IPS-18c (cell line): ENCODE data around the gene PDK3.

Experiments
- H3K4me3 ChIP-seq: 2 replicates; pipeline ENCODE4 v1.7.0; 2013; ENCODE audit warnings: low read depth, mild to moderate bottlenecking, low read length, moderate library complexity; ENCODE audit not compliant: insufficient read depth
- H3K9me3 ChIP-seq: one replicate; pipeline ENCODE4 v1.6.1; 2013; ENCODE audit warnings: mild to moderate bottlenecking, low read length, moderate library complexity; ENCODE audit not compliant: control insufficient read depth, insufficient read depth

The PDK3 gene

DNA sequence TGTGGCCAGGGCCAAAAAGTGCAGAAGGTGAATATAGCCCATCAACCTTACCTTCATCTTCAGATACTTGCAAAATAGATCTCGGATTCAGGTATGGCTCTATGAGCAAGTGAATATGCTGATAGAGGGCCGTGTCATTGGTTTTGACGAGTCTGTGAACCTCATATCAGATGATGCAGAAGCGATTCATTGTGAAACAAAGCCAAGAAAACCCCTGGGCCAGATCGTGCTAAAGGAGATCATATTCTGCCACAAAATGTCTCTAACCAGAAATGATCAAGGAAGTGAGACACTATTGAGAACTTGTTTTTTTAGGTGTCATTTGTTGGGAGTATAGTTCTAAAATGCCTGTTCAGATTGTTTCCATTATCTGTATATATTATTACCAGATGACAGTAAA lies 48.3 kb downstream of the PDK3 start:
- no peaks in the 10 kb centered on the region for H3K9me3 ChIP-seq
- no peak overlapping the region for H3K4me3 ChIP-seq

DNA sequence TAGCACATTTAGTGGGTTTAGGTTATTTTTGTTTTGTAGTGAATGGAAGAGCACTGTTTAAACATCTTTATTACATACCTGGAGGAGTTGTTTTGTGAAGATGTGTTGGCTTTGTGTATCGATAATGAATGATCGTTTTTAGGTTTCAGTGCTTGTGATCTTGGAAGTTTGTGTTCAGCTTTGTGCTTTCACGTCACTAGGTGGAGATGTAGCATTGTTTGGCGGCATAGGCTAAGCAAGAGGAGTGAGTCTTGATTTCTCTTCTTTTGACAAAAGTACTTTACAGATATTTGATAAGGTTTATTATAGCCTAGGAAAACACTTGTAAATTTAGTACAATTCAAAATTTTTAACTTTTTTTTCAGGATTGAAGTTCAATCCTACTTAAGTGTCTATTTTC lies 50.4 kb downstream of the PDK3 start:
- Histone ChIP-seq H3K9me3 (no peaks in the 10 kb centered on the region), H3K4me3 (no peak overlapping the region)

GRCh38 chrX:24520472-24520871 lies 55.4 kb downstream of the PDK3 start:
- H3K9me3 ChIP-seq: no peaks in the 10 kb centered on the region

GRCh38 chrX:24525455-24525854 lies 60.4 kb downstream of the PDK3 start:
- Histone ChIP-seq H3K9me3 (no peaks in the 10 kb centered on the region), H3K4me3 (no peak overlapping the region)

More at GRCh38 chrX:24520472-24520871, 55.4 kb downstream of the PDK3 start:
- H3K4me3 ChIP-seq: no peak overlapping the region

DNA sequence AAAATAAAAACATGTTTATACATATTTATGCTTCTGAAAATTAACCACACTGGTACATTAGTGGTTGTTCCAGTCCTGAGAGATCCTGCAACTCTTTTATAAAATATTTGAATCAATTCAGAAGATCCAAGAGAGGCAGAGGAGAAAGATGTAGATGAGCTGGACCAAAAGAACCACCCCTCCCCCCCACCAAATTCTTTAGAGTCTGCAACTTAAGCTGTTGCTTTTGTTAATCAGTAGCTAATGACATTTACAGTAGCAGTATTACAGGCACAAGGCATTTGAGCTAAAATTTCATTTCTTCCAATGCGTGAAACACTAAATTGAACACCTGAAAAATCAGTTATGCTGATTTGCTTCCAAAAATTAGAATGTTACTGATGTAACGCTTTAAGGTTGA lies 61.5 kb downstream of the PDK3 start:
- Histone ChIP-seq H3K4me3 (no peak overlapping the region), H3K9me3 (no peaks in the 10 kb centered on the region)

DNA sequence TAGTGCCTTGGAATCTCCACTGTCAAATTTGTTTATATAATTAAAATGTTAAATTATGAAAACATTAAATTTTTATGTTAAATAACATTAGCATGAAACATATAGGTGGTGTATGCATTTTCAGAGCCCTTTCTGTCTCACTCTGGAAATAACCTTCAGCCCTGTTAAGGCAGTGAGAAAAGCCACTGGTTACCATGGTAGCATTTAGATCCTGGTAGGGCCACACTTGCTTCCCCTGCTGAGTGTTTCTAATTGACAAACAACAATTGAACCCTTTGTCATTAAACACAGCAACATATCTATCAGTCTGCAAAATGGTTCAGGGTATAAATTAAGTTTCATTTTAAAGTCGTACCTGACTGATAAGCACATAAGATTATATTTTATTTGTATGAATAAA lies 63.5 kb downstream of the PDK3 start:
- no peaks in the 10 kb centered on the region for H3K9me3 ChIP-seq
- H3K4me3 ChIP-seq: no peak overlapping the region

DNA sequence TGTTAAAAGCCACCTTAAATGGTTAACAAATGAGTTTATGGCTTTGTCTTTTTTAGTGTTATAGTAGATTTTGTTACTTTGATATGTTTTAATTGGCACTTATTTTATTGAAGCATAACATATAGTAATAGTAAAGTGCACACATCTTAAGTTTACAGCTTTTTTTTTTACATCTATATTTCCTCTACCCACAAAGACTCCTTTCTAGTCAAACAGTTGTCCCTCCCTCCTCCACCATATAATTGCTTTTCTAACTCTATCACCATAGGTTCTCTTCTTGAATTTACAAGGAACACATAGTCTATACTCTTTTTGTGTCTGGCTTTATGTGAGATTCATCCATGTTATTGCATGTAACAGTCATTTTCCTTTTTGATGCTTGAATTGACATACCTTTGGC lies 71.5 kb downstream of the PDK3 start:
- Histone ChIP-seq H3K4me3 (no peak overlapping the region), H3K9me3 (no peaks in the 10 kb centered on the region)

DNA sequence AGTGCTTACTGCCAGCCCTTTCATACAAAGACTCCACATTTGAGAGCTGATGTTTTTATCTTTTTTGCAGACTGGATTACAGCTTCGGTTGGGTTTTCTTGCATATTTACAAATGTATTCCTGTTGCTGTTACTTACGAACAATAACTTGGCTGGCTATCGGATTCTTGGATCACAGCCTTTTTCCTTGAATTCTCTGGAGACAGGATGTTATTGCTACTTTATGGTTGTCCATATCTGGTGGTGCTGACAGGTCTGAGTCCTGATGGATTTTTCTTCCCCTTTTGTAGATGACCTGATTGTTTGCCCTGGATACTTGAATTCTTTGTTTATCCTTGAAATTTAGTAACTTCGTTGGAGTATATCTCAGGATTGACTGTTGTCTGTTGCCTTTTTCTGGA lies 77.7 kb downstream of the PDK3 start:
- H3K4me3 ChIP-seq: no peak overlapping the region

GRCh38 chrX:24547961-24548360 lies 82.9 kb downstream of the PDK3 start:
- no peaks in the 10 kb centered on the region for H3K9me3 ChIP-seq
- no peak overlapping the region for H3K4me3 ChIP-seq

More for the DNA sequence above, 77.7 kb downstream of the PDK3 start:
- H3K9me3 ChIP-seq: no peaks in the 10 kb centered on the region

GRCh38 chrX:24550166-24550565 lies 85.1 kb downstream of the PDK3 start:
- no peak overlapping the region for H3K4me3 ChIP-seq
- no peaks in the 10 kb centered on the region for H3K9me3 ChIP-seq

DNA sequence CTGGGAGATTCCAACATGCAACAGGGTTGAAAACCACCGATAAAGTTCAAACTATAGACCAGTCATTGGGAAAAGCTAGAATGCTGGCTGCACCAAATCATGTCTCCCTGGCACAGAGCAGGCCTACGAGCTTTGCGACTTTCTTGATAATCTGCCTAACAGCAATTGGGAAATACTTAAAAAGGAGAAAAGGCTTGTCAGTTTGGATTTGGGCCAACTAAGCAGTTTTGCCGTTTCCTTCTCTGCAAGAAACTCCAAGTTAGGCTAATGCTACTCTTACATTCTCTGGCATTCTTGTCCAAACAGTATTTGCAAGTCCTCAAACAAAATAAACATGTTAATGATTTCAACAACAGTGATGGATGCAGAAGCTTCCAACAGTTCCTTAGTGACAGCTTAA lies 87.9 kb downstream of the PDK3 start:
- no peak overlapping the region for H3K4me3 ChIP-seq

GRCh38 chrX:24561121-24561520 lies 96.0 kb downstream of the PDK3 start:
- H3K4me3 ChIP-seq: no peak overlapping the region
- H3K9me3 ChIP-seq: no peaks in the 10 kb centered on the region

More for the DNA sequence above, 87.9 kb downstream of the PDK3 start:
- no peaks in the 10 kb centered on the region for H3K9me3 ChIP-seq

DNA sequence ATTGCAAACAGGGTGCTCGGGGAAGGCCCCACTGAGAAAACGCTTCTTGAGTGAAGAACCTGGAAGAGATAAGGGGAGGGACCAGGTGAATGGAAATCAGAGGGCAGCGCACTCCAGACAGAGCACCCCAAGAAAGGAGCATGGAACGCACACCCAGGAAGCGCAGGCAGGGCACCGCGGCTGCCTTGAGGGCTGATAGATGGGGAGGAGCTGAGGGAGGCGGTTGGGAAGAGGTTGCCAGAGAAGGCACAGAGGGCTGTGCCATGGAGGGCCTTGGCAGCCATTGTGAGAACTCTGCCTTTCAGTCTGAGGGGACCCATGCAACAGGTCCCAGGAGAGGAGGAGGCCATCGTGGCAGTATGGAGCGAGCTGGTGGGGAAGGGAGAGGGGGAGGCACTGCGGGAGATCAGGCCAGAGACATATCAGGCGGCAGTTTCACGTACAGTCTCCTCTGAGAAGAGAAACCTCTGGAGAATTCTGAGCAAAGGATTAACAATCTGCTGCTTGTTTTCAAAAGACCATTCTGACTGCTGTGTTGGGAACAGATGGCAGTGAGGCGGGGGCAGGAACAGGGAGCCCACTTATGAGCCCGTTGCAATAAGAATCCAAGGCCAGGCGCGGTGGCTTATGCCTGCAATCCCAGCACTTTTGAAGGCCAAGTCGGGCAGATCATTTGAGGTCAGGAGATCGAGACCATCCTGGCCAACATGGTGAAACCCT lies 98.4 kb downstream of the PDK3 start:
- H3K9me3 ChIP-seq: no peaks in the 10 kb centered on the region
- H3K4me3 ChIP-seq: no peak overlapping the region

DNA sequence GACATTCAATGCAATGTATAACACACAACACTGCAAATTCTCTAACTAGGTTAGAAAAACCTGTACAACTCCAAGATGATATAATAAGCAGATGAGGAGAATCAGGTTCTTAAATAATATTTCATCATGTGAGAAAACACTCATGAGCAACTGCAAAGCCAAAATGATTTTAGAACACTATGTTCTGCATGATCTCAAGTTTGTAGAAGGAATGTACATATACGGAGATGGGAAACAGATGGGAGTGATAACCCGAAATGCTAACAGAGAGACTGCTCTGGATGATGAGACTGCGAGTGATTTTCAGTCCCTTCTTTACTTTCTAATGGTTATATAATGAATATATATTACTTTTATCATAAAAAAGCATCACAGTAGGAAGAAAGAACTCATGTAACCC lies 101.2 kb downstream of the PDK3 start:
- Histone ChIP-seq H3K9me3 (no peaks in the 10 kb centered on the region), H3K4me3 (no peak overlapping the region)

GRCh38 chrX:24567169-24567568 lies 102.1 kb downstream of the PDK3 start:
- H3K4me3 ChIP-seq: no peak overlapping the region
- no peaks in the 10 kb centered on the region for H3K9me3 ChIP-seq

DNA sequence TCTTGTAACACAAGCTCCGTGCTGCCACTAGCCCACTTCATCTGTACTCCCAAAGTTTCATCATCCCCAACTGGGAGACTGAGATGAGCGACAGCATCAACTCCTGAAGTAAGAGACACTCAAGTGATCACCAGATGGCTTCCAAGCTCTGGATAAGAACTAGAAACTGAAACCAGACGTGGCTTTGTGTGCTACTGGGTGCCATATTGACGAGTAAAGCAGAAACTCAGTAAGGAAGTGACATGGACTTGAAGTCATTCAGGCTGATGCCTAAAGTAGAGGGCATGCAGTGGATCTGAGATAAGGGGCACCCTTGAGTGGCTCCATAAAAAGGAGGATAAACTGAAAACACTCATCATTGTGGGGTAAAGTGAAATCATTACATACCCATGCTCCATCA lies 109.7 kb downstream of the PDK3 start:
- H3K4me3 ChIP-seq: no peak overlapping the region
- no peaks in the 10 kb centered on the region for H3K9me3 ChIP-seq

DNA sequence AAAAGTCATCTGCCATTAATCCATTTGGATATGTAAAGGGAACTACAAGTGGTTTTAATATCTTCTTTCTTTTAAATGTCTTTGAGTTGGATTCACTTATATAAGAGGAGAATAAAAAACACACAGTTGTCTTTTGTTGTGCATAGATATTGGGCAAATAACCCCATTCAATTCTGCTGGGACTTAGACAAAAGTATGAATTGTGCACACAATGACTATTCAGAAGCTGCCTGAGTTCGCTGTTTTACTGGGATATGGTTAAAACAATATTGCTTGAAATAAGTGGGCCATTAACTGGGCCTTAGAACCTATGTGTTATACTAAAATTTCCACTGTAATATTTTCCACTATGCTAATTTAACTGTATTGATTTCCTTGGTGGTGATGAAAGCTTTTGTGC lies 110.4 kb downstream of the PDK3 start:
- no peaks in the 10 kb centered on the region for H3K9me3 ChIP-seq
- no peak overlapping the region for H3K4me3 ChIP-seq

GRCh38 chrX:24577091-24577490 lies 112.0 kb downstream of the PDK3 start:
- no peak overlapping the region for H3K4me3 ChIP-seq

More at GRCh38 chrX:24577091-24577490, 112.0 kb downstream of the PDK3 start:
- no peaks in the 10 kb centered on the region for H3K9me3 ChIP-seq
